K562 (cell line): ENCODE measurements around the gene GATC. TPM values are rescaled to one million over a fixed set of nuclear protein-coding genes. Genes with fewer than 3 reads are reported as not detected.

Experiments used
- ATF1 ChIP-seq, 2 experiments: fragments of 450-650 bp in 1 of 2; IDR thresholded peaks; 2 replicates each; pipeline ENCODE4 v1.6.1; 2016; ENCODE audit warnings: missing compliant biosample characterization in 1 of 2, missing genetic modification characterization in 1 of 2
- BRCA1 ChIP-seq, 2 experiments: fragments of 450-650 bp in 1 of 2; sonication (generic) in 1 of 2; formaldehyde crosslinking in 1 of 2; IDR thresholded peaks; 2 replicates each; pipeline versions ENCODE4 v1.5.0 to v1.6.1; 2017 to 2020; ENCODE audit warnings: mild to moderate bottlenecking in 1 of 2, missing genetic modification reagents in 1 of 2
- CHD1 ChIP-seq: fragments of 200-600 bp; sonication (generic); IDR thresholded peaks from one replicate; pipeline ENCODE4 v1.6.1; 2012; ENCODE audit warnings: mild to moderate bottlenecking, moderate library complexity, low read length, inconsistent platforms
- ERF ChIP-seq: fragments of 450-650 bp; formaldehyde crosslinking; IDR thresholded peaks from 2 replicates; pipeline ENCODE4 v1.4.0; 2020; ENCODE audit warnings: mild to moderate bottlenecking, mixed read lengths
- GTF3C2 ChIP-seq: IDR thresholded peaks from 3 replicates; pipeline ENCODE4 v1.6.1; 2011; ENCODE audit warnings: borderline replicate concordance, mild to moderate bottlenecking, moderate library complexity; ENCODE audit not compliant: insufficient read length; ENCODE audit errors: extremely low read depth
- KAT2B ChIP-seq: IDR thresholded peaks from one replicate; pipeline ENCODE4 v1.6.1; 2012; ENCODE audit warnings: low read depth, mild to moderate bottlenecking, control low read depth, inconsistent platforms, low read length, moderate library complexity
- KDM1A ChIP-seq, 2 experiments: fragments of 450-650 bp; IDR thresholded peaks; 2 replicates each; pipeline ENCODE4 v1.6.1; 2016; ENCODE audit warnings: mild to moderate bottlenecking in 2 of 2
- NCOA4 ChIP-seq: fragments of 450-650 bp; IDR thresholded peaks from 2 replicates; pipeline ENCODE4 v1.6.1; 2018; ENCODE audit warnings: mild to moderate bottlenecking; ENCODE audit not compliant: partially characterized antibody
- NCOR1 ChIP-seq: fragments of 450-650 bp; IDR thresholded peaks from 2 replicates; pipeline ENCODE4 v1.6.1; 2016; ENCODE audit warnings: mild to moderate bottlenecking, moderate library complexity
- NFXL1 ChIP-seq: fragments of 450-650 bp; formaldehyde crosslinking; IDR thresholded peaks from 2 replicates; pipeline ENCODE4 v1.4.0; 2021; ENCODE audit warnings: mild to moderate bottlenecking
- PML ChIP-seq: IDR thresholded peaks from 2 replicates; pipeline ENCODE4 v1.6.1; 2012; ENCODE audit warnings: low read length, inconsistent platforms
- RBM25 ChIP-seq: fragments of 200-400 bp; formaldehyde crosslinking; IDR thresholded peaks from 2 replicates; pipeline ENCODE4 v1.6.1; 2018; ENCODE audit warnings: low read length, low read depth, moderate library complexity; ENCODE audit not compliant: severe bottlenecking
- SMARCE1 ChIP-seq: fragments of 450-650 bp; IDR thresholded peaks from 2 replicates; pipeline ENCODE4 v1.7.1; 2016; ENCODE audit warnings: mild to moderate bottlenecking
- ZNF644 ChIP-seq: fragments of 200-800 bp; sonication (Bioruptor generic); IDR thresholded peaks from 2 replicates; pipeline ENCODE4 v1.6.1; 2016; ENCODE audit warnings: low read depth, missing genetic modification characterization, missing compliant biosample characterization
- polyA plus RNA-seq, 8 experiments: library from polyadenylated mRNA; depleted of rRNA in 4 of 8; stranded (reverse) in 5 of 8; unstranded in 3 of 8; fragments of >200 nt; fragmentation: Nextera tagmentation in 2 of 8; fragmentation: Illumina TruSeq in 1 of 8; extraction: Ambion mirVana in 2 of 8; extraction: Trizol in 1 of 8; gene quantifications; 2 replicates each; pipeline versions ENCODE4 v1.2.1 to v1.2.3, GENCODE V29; 2011 to 2014; ENCODE audit warnings: inconsistent platforms in 1 of 8, missing spikeins in 1 of 8
- total RNA-seq, 7 experiments: library from RNA; depleted of rRNA in 6 of 7; stranded (reverse); fragments of >200 nt in 6 of 7; fragmentation: Illumina TruSeq in 2 of 7; extraction: Trizol in 2 of 7; gene quantifications; 2 replicates each; pipeline versions ENCODE4 v1.2.1 to v1.2.3, GENCODE V29; 2011 to 2021; ENCODE audit warnings: low replicate concordance in 1 of 7
- TF ChIP-seq, protein P1 (sequence below): fragments of 450-650 bp; IDR thresholded peaks from 2 replicates; pipeline ENCODE4 v1.6.1; 2017; ENCODE audit warnings: antibody characterized with exemption
- TF ChIP-seq, protein P2 (sequence below): IDR thresholded peaks from 2 replicates; pipeline ENCODE4 v1.6.1; 2016; ENCODE audit warnings: missing genetic modification characterization, missing compliant biosample characterization

GATC gene
- total and polyA plus RNA-seq, 9 of the 15 experiments (the other 6 are each of a cell fraction or from before 2014, with no cell fraction given): 5.8 to 52.6 (median 28.2) TPM

GRCh38 chr12:120422892-120423456 is 23.3 kb upstream of the GATC start (continued):
- TF ChIP-seq GTF3C2 (no peak), ATF1 (CRISPR knock-in tag; IDR thresholded peaks at IDR 0.05) (no peak), ATF1 (tag; IDR thresholded peaks at IDR 0.05) (peak; percentile 25; the same call in 1 of the 2 replicates), NFXL1 (CRISPR knock-in tag) (no peak), KAT2B (no peak), PML (no peak), CHD1 (no peak), RBM25 (peak; percentile 92), NCOR1 (no peak), ERF (CRISPR knock-in tag) (no peak), ZNF644 (tag) (no peak), NCOA4 (no peak), SMARCE1 (no peak), BRCA1 (IDR thresholded peaks at IDR 0.05) (no peak), BRCA1 (CRISPR knock-in tag; IDR thresholded peaks at IDR 0.05) (no peak), KDM1A (IDR thresholded peaks at IDR 0.05) (peak; percentile 30 to 45; a peak in 3 of 4 replicates)
- TF ChIP-seq, protein P1, sequence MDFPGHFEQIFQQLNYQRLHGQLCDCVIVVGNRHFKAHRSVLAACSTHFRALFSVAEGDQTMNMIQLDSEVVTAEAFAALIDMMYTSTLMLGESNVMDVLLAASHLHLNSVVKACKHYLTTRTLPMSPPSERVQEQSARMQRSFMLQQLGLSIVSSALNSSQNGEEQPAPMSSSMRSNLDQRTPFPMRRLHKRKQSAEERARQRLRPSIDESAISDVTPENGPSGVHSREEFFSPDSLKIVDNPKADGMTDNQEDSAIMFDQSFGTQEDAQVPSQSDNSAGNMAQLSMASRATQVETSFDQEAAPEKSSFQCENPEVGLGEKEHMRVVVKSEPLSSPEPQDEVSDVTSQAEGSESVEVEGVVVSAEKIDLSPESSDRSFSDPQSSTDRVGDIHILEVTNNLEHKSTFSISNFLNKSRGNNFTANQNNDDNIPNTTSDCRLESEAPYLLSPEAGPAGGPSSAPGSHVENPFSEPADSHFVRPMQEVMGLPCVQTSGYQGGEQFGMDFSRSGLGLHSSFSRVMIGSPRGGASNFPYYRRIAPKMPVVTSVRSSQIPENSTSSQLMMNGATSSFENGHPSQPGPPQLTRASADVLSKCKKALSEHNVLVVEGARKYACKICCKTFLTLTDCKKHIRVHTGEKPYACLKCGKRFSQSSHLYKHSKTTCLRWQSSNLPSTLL: no peak
- TF ChIP-seq, protein P2, sequence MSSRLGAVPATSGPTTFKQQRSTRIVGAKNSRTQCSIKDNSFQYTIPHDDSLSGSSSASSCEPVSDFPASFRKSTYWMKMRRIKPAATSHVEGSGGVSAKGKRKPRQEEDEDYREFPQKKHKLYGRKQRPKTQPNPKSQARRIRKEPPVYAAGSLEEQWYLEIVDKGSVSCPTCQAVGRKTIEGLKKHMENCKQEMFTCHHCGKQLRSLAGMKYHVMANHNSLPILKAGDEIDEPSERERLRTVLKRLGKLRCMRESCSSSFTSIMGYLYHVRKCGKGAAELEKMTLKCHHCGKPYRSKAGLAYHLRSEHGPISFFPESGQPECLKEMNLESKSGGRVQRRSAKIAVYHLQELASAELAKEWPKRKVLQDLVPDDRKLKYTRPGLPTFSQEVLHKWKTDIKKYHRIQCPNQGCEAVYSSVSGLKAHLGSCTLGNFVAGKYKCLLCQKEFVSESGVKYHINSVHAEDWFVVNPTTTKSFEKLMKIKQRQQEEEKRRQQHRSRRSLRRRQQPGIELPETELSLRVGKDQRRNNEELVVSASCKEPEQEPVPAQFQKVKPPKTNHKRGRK (tag): peak; percentile 72
- TF ChIP-seq, all 486 proteins: peak for 6
